MV-4-11 (cell line): ENCODE results near the gene PSD.
A peak's percentile ranks its signal among the peaks of the same experiment; 100 is the strongest.

Experiments
- DNase-seq: peaks from one replicate; lab custom pipeline; 2025; lab: John Stamatoyannopoulos, UW

The PSD gene

DNA sequence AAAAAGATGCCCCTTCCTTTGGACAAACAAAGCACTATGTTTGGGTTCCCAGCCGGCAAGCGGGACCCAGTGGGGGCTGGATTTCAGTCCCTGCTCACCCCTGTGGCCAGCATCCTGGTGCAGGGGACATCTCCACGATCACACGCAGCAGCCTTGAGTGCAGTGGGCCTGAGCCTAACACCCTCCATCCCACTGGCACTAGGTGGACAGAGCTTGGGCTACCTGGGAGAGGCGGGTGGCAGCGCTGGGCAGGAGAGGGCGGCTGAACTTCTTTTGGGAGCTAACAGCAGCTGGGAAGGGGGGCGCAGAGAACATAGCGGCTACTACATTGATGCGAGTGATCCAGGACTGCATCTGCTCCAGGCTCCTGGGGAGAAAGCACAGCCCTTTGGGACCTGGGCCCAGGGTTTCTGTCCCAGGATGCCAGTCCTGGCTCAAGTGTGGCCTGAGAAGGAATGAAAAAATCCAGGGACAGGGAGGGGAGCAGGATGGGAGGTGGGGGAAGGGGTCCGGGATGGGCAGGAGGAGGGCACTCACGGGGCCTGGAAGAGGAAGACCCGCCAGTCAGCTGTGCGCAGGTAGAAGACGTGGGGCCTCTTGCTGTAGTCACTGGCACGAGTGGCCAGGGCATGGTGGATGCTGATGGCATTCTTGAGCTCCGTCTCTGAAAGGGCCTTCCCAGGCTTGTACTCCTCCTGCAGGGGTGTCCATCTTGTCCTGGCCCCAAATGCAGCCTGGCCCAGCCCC lies 14.1 kb downstream of the PSD start:
- no peak for DNase-seq

DNA sequence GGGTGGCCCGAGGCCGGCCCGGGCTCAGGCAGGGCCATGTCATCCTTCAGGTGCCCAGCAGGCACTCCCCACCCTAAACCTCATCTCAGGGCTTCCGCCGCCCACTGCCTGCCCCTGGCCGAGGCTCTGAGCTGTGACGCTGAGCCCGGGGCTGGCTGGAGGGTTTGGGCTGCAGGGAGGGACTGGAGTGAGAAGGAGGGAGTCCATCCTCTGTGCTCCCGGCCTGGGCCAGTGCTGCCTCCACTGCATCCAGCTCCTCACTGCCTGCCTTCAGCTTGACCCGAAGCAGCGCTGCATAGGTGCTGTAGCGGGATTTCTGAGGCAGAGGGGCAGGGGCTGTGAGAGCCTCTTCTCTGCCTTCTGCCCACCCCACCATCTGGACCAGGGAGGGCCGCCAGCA lies 15.5 kb downstream of the PSD start:
- no peak for DNase-seq

- DNase-seq = no peak
Measured at GRCh38 chr10:102402512-102402896, 16.1 kb downstream of the PSD start.

GRCh38 chr10:102401735-102402511 lies 16.7 kb downstream of the PSD start:
- no peak for DNase-seq

- DNase-seq = no peak
Measured at GRCh38 chr10:102401342-102401654, 17.3 kb downstream of the PSD start.

DNA sequence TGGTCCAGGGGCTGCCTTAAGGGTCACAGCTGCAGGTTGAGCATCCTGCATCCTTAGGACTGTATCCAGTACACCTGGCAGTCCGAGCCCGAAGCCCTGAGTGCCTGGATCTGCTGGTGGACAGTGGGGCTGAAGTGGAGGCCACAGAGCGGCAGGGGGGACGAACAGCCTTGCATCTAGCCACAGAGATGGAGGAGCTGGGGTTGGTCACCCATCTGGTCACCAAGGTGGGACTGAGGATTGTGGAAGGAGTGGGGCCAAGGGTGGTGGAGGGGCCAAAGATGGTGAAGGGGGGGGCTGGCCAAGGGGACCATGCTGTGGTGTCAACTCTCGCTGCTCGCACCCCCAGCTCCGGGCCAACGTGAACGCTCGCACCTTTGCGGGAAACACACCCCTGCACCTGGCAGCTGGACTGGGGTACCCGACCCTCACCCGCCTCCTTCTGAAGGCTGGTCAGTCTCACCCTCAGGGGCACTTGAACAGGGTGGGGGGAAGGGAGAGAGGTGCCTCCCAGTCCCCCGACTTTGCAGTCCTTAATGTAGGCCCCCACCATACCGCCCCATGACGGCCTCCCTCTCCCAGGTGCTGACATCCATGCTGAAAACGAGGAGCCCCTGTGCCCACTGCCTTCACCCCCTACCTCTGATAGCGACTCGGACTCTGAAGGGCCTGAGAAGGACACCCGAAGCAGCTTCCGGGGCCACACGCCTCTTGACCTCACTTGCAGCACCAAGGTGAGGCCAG lies 17.8 kb downstream of the PSD start:
- no peak for DNase-seq

GRCh38 chr10:102400076-102400475 lies 18.5 kb downstream of the PSD start:
- DNase-seq = no peak

DNA sequence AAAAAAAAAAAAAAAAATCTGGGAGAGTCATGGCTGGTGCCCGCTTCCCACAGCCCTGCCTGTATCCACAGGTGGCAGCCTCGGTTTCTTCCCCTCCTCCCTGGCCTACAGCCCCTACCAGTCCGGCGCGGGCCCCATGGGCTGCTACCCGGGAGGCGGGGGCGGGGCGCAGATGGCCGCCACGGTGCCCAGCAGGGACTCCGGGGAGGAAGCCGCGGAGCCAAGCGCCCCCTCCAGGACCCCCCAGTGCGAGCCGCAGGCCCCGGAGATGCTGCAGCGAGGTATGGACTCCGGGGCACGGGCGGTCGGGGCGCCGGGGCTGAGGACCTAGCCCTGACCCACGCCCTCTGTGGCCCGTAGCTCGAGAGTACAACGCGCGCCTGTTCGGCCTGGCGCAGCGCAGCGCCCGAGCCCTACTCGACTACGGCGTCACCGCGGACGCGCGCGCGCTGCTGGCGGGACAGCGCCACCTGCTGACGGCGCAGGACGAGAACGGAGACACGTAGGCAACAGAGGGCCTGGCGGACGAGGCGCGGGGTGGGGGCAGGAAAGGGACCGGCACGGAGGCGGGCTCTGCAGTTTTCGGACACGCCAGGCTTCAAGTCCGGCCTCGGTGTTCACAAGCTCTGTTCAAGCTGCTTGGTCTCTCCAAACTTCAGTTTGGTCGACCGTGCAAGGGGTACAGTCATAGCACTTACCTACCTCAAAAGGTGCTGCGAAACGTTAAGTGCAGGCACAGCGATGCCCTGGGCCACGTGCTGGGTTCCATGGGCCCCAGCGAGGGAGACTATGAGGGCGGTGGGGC lies 19.2 kb downstream of the PSD start:
- DNase-seq = peak; percentile 76

GRCh38 chr10:102398172-102399020 lies 20.2 kb downstream of the PSD start:
- DNase-seq = no peak

DNA sequence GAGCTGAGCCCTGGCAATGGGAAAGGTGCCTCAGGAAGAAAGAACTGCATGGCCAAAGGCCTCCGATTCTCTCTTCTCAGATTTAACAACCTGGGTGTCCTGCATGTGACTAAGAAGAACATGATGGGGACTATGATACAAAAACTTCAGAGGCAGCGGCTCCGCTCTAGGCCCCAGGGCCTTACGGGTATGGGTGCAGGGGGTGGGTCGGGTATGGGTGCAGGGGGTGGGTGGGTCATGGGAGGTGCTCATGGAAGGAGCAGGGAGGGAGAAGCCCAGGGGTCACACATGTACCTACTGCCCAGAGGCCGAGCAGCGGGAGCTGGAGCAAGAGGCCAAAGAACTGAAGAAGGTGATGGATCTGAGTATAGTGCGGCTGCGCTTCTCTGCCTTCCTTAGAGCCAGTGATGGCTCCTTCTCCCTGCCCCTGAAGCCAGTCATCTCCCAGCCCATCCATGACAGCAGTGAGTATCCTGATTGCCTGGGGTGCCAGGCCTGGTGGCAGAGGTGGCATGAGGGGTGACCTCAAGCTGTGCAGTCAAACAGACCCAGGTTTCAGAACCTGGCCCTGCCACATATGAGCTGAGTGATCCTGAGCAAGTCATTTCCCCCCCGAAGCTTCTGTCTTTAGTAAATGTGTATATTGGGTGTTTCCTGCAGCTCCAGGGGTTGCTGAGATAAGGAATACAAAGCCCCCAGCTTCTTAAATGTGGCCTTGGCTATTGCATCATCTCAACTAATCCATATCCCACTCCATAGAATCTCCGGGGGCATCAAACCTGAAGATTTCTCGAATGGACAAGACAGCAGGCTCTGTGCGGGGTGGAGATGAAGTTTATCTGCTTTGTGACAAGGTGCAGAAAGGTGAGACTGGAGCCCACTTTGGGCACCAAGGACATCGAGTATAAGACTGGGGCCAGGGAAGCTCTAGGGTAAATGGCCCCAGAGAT lies 21.1 kb downstream of the PSD start:
- no peak for DNase-seq

GRCh38 chr10:102396730-102397151 lies 21.8 kb downstream of the PSD start:
- DNase-seq = no peak

GRCh38 chr10:102396317-102396650 lies 22.3 kb downstream of the PSD start:
- DNase-seq = no peak

DNA sequence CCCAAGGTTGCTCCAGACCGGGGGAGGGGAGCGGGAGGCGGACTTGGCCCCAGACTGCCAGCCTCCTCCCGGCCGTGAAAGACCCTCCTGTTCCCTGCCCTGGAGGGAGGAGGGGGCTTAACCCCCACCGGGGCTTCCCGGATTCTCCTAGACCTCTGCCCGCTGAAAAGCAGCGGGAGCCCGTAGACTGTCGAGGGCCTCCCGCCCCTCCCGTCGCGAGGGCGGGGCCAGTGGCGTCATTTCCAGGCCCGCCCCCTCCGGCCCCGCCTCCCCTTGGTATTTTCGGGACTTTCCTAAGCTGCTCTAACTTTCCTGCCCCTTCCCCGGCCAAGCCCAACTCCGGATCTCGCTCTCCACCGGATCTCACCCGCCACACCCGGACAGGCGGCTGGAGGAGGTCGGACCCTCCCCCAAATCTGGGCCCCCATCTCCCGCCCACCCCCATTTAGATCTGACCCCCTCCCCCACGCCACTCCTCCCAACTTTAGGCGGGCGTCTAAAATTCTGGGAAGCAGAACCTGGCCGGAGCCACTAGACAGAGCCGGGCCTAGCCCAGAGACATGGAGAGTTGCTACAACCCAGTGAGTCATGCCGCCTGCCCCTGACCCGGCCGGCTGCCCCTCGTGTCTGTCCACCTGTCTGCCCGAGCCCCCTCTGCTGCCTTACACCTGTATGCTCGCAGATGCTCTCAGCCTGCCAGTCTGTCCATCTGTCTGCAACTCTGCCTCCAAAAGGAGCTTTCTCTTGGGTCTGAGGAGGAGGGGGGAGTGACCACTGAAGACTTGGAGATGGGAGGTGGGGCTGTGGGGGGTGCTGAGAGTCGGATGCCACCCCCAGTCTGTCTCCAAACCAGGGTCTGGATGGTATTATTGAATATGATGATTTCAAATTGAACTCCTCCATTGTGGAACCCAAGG lies 22.9 kb downstream of the PSD start, which contains the start of gene NFKB2:
Gene NFKB2 (plus strand): TSS at position 306 of the 917 bp plus-strand sequence. CDS start 255 bp downstream, at position 561.
- DNase-seq = peak; percentile 63

DNA sequence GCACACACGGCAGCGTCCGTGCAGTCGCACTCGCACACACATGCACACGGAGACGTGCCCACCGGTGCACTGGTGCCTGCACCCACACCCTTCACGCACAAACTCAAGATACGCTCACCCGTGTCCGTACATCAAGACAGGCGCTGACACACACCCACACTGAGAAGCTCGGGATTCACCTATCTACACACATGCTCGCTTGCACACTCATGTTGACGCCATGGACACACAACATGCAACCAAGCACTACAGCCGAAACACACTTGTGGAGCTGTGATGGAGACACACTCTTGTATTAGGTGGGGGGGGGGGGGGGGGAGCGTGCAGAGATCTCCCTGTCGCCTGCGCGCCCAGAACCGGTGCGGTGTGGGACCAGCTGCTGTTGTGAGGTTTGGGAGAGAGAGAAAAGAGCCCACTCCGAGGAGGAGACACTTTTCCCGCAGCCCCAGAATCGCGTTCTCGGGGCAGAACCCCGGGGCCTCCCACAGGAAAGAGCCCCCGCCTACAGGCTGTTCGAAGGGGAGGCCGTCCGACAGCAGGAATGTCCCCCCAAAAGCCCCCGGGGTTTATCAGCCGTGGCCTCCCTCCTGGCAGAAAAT lies 23.7 kb downstream of the PSD start:
- peak; percentile 17 for DNase-seq

DNA sequence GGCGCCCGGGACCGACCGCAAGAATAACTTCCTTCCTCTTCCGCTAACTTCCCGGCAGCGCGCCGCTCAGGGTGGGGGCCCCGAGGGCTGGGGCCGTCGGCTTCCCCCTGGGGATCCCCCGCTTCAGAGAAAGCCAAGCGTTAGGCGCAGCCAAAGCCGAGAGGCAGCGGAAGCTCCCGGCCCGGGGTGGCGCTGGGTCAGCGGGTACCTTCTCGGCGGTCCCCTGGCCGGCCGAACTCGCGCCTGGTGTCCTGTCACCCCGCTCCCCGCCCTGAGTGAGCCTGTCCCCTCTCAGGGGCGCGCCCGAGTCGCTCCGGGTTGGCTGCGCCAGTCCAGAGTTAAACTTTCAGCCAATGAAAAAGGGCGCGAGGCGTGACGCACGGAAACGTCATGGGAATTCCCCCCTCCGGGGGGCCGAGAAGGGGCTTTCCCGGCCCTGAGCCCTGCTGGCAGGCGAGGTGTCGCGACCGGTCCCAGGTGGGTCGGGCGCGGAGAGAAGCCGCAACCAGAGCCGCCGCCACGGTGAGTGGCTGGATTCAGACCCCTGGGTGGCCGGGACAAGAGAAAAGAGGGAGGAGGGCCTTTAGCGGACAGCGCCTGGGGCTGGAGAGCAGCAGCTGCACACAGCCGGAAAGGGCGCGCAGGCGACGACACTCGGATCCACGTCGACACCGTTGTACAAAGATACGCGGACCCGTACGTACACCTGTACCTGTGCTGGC lies 24.3 kb downstream of the PSD start:
- DNase-seq = peak; percentile 84

GRCh38 chr10:102393411-102394078 lies 25.0 kb downstream of the PSD start:
- no peak for DNase-seq

GRCh38 chr10:102392306-102392705 lies 26.3 kb downstream of the PSD start:
- no peak for DNase-seq
